HUDEP-2 (cell line): ENCODE measurements around the gene KRT40.

Source experiments
- DNase-seq, 76 experiments: peaks; one replicate each; lab custom pipeline; 2025; ENCODE audit not compliant: unreplicated experiment in 76 of 76; lab: John Stamatoyannopoulos, UW

The KRT40 gene

DNA sequence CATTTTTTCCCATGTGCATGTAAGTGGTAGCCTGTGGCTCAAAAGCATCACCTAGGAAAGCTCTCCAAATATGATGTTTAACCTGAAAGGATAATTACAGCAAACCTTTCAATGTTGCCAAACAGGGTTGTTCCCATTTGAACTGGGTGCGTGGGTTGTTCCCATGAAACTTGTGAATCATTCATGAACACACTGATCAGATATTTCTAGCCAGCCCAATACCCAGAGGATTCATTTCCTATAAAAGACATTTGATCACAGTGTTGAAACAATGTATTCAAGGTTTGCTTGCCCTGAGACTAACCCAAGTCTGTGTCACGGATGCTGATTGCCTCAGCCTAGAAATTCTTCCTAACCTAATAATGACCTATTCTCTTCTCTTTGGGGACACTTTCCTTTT, 30.2 kb downstream of the KRT40 start:
- no peak for DNase-seq

DNA sequence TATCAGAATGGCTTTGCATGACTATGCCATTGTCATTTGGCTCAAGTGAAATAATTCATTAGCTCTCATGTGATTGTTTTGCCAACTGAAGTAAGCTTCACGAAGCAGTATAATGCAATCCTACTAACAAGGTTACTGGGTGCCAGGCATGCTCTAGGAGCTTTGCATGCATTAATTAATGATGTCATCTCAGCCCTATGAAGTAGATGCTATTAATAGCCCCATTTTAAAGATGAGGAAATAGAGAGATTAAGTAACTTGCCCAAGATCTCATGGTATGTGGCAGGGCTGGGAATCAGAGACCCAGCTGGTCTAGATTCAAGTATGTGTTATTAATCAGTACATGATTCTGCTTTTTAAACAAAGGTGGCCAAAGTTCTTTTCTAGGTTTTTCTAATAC, 31.5 kb downstream of the KRT40 start:
- no peak for DNase-seq

DNA sequence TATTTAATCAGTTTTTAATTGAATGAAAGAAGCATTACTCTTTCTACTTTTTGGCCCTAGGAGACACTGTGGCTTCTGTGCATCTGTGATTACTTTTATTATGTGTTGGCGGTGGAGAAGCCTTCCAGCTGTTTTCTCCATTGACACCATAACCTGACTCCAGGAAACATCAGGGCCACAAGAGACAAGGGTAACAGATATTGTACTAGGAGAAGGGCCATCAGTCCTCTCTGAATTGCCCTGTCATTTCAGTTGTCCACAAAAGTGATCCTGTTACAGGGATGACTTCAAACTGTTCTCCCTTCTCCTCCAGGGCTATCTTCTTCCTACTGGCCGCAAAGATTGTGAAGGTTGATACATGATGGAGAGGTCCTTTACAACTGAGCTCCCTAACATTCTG, 32.0 kb downstream of the KRT40 start:
- no peak for DNase-seq

DNA sequence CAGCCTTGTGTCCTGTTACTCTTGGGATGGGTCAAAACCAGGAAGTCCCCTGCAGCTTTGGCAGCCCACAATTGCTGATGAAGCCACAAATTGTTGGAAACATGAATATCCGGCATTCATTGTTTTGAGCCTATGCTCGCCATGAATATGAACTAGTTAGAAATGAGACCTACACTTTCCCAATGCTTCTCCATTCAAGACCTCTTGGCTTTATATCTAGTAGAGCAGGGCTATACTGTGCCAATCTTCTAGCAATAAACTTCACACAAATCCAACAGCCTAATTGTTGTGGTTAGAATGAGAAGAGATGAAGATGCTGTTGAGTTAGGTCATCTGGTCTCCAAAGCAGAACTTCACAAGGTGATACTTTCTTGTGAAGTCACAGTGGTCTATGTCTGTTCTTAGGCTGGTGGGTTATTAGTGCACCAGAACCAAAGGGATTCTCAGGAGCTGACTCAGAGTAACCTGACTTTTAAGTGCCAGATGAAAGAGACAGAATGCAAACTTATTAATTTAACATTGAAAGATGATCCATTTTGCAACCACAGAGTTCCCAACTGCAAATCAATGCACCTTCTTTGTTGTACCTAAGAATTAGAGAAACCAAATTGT, 33.0 kb downstream of the KRT40 start:
- no peak for DNase-seq

DNA sequence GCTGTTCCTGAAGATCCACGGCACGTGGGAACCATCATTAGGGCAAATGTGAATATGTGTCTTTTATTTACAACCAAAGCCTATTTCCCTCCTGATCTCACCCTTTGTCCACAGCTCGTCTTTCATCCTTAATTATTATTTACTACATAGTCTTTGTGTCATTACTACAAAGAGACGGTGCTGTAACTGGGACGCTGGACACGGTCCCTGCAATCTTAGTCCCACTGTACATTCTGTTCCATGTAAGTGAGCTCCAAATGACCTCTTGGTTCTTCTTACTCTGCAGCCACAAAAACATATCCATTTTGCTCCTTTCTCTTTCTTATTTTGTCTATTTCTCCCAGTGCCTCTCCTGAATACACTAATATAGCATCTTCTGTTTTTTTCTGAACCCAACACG, 34.0 kb downstream of the KRT40 start:
- DNase-seq: no peak

DNA sequence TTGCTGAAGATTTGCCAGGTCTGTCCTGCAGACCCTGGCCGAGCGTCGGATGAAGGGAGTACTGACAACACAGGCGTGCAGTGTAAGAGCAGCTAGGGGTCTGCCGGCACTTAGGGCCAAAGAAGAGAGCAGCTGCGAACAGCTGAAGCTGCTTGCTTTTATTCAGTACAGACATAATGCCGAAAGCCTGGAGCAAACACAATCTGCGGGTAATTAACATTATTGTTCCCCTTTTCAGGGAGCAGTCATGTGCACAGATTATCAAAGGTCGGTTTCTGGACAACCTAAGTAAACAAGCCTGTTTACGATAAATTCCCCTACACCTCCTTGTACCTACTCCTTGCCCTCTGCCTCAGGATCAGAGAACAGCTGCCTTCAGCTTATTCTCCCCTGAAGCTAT, 34.7 kb downstream of the KRT40 start:
- no peak for DNase-seq

DNA sequence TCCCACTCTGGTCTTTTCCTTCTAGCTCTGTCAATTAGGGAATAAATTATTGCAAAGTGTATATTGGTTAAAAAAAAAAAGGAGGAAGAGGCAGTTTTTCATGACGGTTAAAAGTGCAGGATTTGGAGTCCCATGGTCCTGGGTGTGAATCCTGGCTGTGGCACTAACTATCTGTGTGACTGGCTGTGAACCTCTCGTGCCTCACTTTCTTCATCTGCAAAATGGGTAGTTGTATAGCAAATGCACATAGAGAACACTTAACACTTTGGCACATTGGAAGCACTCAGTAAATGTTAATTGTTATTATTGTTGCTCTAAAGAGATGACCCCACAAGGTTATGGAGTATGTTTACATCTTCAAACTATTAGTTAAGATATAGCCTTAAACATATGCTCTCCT, 36.2 kb downstream of the KRT40 start:
- no peak for DNase-seq

DNA sequence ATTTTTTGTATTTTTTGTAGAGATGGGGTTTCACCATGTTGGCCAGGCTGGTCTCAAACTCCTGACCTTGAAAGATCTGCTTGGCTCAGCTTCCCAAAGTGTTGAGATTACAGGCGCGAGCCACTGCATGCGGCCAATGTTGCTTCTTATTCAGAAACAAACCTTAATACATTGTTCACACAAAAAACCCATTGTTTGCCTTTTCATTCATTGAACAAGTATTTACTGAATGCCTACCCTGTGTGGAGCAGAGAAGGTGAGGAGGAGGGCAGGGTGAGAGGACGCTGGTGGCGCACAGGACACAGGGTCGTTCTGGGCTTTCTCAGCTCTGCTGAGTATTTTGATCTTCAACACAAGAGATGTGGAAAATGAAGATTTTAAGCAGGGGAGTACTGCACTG, 38.7 kb downstream of the KRT40 start:
- no peak for DNase-seq

DNA sequence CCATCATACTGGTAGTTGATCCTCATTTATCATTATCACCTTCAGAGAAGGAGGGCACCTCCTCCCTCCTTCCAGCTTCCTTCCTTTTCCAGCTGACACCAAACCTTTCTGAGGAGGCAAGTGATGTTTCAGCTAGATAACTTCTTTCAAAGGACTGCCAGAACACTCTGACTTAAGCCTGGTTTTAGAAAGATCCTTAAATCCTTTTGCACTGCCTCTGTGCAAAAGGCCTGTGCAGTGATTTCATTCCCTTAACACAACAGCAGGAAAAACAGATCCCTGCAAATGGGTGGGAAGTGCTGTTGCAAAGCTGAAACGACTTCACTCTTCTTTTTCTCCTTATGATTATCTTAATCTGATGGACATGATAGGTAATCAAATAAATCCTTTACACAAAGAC, 39.6 kb downstream of the KRT40 start:
- DNase-seq: no peak

DNA sequence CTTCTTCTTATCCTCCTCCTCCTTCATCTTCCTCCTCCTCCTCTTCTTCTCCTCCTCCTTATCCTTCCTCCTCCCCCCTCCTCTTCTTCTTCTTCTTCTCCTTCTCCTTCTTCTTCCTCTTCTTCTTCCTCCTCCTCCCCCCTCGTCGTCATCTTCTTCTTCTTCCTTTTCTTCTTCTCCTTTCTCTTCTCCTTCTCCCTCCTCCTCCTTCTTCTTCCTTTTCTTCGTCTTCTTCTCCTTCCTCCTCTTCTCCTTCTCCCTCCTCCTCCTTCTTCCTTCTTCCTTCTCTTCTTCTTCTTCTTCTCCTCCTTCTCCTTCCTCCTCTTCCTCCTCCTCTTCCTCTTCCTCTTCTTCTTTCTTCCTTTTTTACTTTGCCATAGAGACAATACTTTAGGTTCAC, 41.6 kb downstream of the KRT40 start:
- no peak for DNase-seq

DNA sequence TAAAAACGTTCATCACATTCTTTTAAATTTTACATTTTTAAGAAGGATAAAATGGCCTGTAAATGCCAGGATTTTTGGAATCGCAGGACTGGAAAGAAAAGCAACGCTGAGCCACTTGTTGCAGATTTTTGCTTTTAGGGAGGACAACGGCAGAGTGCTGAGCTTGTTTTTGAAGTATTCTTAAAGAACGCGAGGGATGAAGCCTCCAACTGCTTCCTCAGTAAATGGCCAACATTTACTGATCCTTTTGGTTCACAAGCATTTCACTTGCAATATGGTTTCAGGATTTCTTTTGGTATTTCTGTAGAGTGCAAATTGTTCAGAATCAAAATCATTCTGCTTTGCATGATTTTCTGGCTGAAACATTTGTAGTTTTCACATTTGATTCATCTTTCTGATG, 43.9 kb downstream of the KRT40 start:
- no peak for DNase-seq

DNA sequence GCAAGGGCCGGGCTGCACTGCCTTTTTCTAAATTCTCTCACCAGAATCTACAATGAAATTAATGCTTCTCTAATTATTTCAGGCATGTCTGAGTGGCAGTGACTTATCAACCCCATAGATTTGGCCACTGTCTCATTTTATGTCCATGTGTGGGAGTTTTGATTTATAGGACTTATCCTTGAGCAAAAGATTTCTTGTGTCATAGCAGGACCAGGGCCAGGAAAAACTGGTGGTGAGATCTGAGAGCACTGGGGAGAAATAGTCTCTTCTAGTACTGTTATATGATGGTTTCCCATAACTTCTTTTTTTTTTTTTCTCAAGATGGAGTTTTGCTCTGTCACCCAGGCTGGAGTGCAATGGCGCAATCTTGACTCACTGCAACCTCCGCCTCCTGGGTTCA, 45.1 kb downstream of the KRT40 start:
- DNase-seq: no peak

DNA sequence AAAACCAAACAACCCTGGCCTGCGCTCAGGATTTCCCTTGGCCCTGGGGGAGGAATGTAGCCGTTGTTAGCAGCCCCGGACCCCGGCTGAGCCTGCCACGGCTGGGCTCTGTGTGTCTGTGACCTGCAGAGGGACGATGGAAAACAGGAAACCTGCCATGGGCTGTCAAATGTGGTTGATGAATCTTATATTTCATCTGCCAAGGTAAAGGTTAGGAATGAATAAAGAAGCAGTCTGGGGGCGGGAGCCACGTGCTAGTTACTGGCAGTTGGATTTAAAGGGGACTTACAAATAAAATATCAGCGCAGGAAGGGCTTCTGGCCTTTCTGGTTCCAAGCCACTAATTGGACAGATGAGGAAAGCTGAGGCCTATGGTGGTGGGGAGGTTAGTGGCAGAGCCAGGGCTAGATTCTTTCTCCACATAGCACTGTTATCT, 46.7 kb downstream of the KRT40 start, which contains the start of gene KRT23:
Gene KRT23 (minus strand): TSS at position 263 of the 436 bp plus-strand sequence. CDS start 1,043 bp downstream, outside the sequence.
- no peak for DNase-seq

DNA sequence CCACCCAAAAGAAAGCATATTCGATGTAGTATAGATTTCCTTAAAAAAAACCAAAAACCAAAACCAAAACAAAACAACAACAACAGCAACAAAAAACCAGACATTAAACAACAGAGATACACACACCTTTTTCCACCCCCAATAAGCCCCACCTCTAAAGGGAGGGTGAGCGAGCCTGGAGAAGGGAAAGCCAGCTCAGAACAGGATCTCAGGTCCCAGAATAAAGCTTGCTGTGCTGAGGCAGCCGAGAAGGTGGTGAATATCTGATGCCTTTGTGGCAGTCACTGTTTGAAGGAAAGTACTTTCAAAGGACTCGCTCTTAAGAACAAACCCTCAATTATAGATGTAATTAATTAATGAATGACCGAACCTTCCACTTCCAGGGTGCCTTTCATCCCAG, 47.1 kb downstream of the KRT40 start:
- no peak for DNase-seq

DNA sequence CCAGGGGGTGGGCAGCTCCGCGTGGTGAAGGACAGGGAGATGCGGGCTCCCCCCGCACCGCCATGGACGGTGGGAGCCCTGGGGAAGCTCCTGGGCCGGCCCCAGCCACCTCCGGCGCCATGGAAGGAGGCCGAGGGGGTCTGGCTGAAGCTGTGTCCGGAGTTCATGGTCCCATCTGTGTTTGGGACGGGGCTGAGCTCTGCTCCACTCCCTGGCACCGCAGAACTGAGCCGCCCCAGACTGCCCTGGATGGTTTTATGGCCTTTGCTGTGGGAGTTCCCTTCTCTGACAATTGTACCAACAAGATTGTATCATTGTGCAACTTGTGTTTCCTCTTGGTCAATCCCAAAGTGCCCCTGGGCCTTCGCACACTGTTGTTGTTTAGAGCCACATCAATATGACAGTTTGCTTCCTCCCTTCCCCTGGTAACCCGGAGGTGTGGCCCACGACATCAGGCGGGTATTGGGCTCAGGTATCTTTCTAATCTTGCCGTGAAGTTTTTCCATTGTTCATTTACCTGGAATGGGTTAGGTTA, 47.6 kb downstream of the KRT40 start:
- no peak for DNase-seq

DNA sequence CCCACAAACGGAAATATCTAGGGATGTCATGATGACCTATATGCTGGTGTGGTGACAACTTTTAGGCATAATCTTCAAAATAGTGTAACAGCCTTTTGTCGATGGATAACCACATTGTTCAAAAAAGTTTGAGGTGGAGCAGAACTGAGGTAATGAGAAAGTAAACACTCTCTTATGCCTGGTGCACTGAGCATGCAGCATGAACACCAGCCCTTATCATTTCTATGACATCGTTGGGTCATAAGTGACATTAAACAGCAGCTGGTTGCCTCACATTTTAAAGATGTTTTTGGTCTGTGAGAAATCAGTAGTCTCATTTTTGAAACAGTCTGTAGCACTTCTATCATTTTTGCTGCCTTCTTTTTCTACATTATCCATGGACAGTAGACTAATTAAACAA, 48.5 kb downstream of the KRT40 start:
- DNase-seq: no peak

DNA sequence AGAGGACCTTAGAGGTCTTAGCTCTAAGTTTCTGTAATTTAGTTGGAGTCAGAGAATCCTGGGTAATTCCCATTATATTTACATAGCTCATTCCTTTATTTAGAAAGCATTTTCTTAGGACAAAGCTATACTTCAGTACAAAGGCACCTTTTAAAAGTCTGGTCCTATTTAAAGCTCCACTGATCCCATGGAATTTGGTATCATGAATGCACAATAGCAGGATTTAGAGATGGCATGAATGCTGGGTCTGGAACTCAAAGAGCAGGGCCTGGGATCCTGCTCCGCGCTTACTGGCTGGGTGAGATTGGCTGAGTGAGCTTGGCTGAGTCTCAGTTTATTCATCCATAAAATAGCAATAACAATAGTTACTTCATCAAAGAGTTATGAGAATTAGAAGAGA, 51.5 kb downstream of the KRT40 start:
- no peak for DNase-seq

DNA sequence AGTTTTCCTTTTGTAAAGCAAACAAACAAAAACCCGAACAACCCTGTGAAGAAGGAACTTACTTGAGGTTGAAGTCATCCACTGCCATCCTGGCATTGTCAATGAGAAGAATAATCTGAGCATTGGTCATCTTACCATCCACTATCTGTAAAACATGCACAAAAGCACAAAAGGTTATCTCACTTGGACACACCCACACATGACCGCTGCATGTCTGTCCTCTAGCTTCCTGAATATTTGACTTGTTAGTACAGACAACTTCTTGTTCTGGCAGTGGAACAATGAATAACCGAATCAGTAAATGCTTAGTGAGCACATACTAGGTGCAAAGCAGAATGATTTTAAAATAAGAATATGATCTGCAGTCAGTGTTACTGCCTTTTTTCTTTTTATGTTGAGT, 52.8 kb downstream of the KRT40 start:
- DNase-seq: no peak
